ENCODE data around the gene DAPK3.

The DAPK3 gene

GRCh38 chr19:3910105-3910504 lies 60.8 kb downstream of the DAPK3 start:
- DNase-seq (ENCODE audit: low read depth) = no peak

Measured in T-helper 22 cell (primary cell).